Measurements from ENCODE around the gene MRTFB. TPM values are rescaled to one million over a fixed set of nuclear protein-coding genes. Genes with fewer than 3 reads are reported as not detected.

The MRTFB gene
- polyA plus RNA-seq, 1 experiment = 10.5 TPM

GRCh38 chr16:14050291-14051027 lies 20.7 kb upstream of the MRTFB start:
- no peak for TF ChIP-seq CTCF (IDR thresholded peaks at IDR 0.05; ENCODE audit: low read depth, low read length)
- Histone ChIP-seq H3K27ac (ENCODE audit: low read depth, low read length) (no peak overlapping the region), H3K9me3 (ENCODE audit: control insufficient read depth, insufficient read depth, low read length) (no peaks in the 10 kb centered on the region), H3K4me3 (ENCODE audit: low read depth, low read length) (no peak overlapping the region), H3K27me3 (ENCODE audit: control insufficient read depth, insufficient read depth, low read length) (peaks cover 2% of the 10 kb centered on the region)
- ChIA-PET CTCF (interaction anchor here (0.6 kb wide), 1 partner anchor 9 kb away, joined by 3 read pairs; no protein-coding TSS in a partner anchor), POLR2A (no interaction called here)
- DNase-seq (ENCODE audit: low read depth, low spot score) = no peak

- no peaks in the 10 kb centered on the region for H3K9me3 ChIP-seq (ENCODE audit: control insufficient read depth, insufficient read depth, low read length)
- no peak overlapping the region for H3K27ac ChIP-seq (ENCODE audit: low read depth, low read length)
- ChIA-PET POLR2A (no interaction called here), CTCF (no interaction called here)
- H3K4me3 ChIP-seq (ENCODE audit: low read depth, low read length) = no peak overlapping the region
- H3K27me3 ChIP-seq (ENCODE audit: control insufficient read depth, insufficient read depth, low read length) = no peaks in the 10 kb centered on the region
- no peak for DNase-seq (ENCODE audit: low read depth, low spot score)
- no peak for TF ChIP-seq CTCF (IDR thresholded peaks at IDR 0.05; ENCODE audit: low read depth, low read length)
Measured at GRCh38 chr16:14051103-14051729, 19.9 kb upstream of the MRTFB start.

GRCh38 chr16:14056970-14057369 lies 14.1 kb upstream of the MRTFB start:
- no peak overlapping the region for H3K27ac ChIP-seq (ENCODE audit: low read depth, low read length)
- no peaks in the 10 kb centered on the region for H3K9me3 ChIP-seq (ENCODE audit: control insufficient read depth, insufficient read depth, low read length)
- no peak overlapping the region for H3K4me3 ChIP-seq (ENCODE audit: low read depth, low read length)
- DNase-seq (ENCODE audit: low read depth, low spot score) = no peak
- POLR2A ChIA-PET = no interaction called here
- CTCF ChIA-PET = no interaction called here
- H3K27me3 ChIP-seq (ENCODE audit: control insufficient read depth, insufficient read depth, low read length) = peaks cover 12% of the 10 kb centered on the region
- no peak for TF ChIP-seq CTCF (IDR thresholded peaks at IDR 0.05; ENCODE audit: low read depth, low read length)

GRCh38 chr16:14057878-14058382 lies 13.2 kb upstream of the MRTFB start:
- no peak overlapping the region for H3K27ac ChIP-seq (ENCODE audit: low read depth, low read length)
- H3K4me3 ChIP-seq (ENCODE audit: low read depth, low read length) = no peak overlapping the region
- TF ChIP-seq CTCF (IDR thresholded peaks at IDR 0.05; ENCODE audit: low read depth, low read length) = no peak
- no peaks in the 10 kb centered on the region for H3K9me3 ChIP-seq (ENCODE audit: control insufficient read depth, insufficient read depth, low read length)
- no peak for DNase-seq (ENCODE audit: low read depth, low spot score)
- POLR2A ChIA-PET = no interaction called here
- CTCF ChIA-PET = no interaction called here
- peaks cover 12% of the 10 kb centered on the region for H3K27me3 ChIP-seq (ENCODE audit: control insufficient read depth, insufficient read depth, low read length)

- Histone ChIP-seq H3K9me3 (ENCODE audit: control insufficient read depth, insufficient read depth, low read length) (no peaks in the 10 kb centered on the region), H3K27ac (ENCODE audit: low read depth, low read length) (no peak overlapping the region), H3K27me3 (ENCODE audit: control insufficient read depth, insufficient read depth, low read length) (peaks cover 12% of the 10 kb centered on the region), H3K4me3 (ENCODE audit: low read depth, low read length) (no peak overlapping the region)
- CTCF ChIA-PET = no interaction called here
- DNase-seq (ENCODE audit: low read depth, low spot score) = no peak
- TF ChIP-seq CTCF (IDR thresholded peaks at IDR 0.05; ENCODE audit: low read depth, low read length) = no peak
- POLR2A ChIA-PET = no interaction called here
Measured at GRCh38 chr16:14061732-14062259, 9.3 kb upstream of the MRTFB start.

Data from AG04450 (cell line).